ENCODE data around the gene TM7SF2. TPM values are rescaled to one million over a fixed set of nuclear protein-coding genes. Genes with fewer than 3 reads are reported as not detected.

Gene TM7SF2
- total RNA-seq, 3 donors from 2014 or later (not counting 1 experiment from before 2014, with no cell fraction given) = 17.0 to 23.2 (median 18.6) TPM

GRCh38 chr11:65151331-65151899 lies 39.7 kb downstream of the TM7SF2 start:
- H3K4me1 ChIP-seq (ENCODE audit: control insufficient read depth, insufficient read depth, low read length) = no peaks in the 10 kb centered on the region

GRCh38 chr11:65152122-65152521 lies 40.5 kb downstream of the TM7SF2 start:
- H3K4me1 Mint-ChIP-seq = no peaks in the 10 kb centered on the region
- H3K27ac Mint-ChIP-seq = no peak overlapping the region
- H3K36me3 ChIP-seq (ENCODE audit: control insufficient read depth, insufficient read depth, low read length) = no peaks in the 10 kb centered on the region
- H3K27me3 ChIP-seq (ENCODE audit: control insufficient read depth, insufficient read depth, low read length) = no peaks in the 10 kb centered on the region
- H3K4me3 Mint-ChIP-seq = no peak overlapping the region
- no peaks in the 10 kb centered on the region for H3K9me3 Mint-ChIP-seq
- H3K9me3 ChIP-seq (ENCODE audit: control insufficient read depth, insufficient read depth, low read length) = no peaks in the 10 kb centered on the region
- no peaks in the 10 kb centered on the region for H3K4me1 ChIP-seq (ENCODE audit: control insufficient read depth, insufficient read depth, low read length)
- intact Hi-C loops (cut with micrococcal nuclease) = no loop called here
- peaks cover 2 to 7% of the 10 kb centered on the region in 2 donors for H3K27me3 Mint-ChIP-seq (ENCODE audit: low read depth in 2 of 2)
- 57% methylated on average over 2 of the region's 2 CpGs for WGBS (ENCODE audit: insufficient coverage)
- TF ChIP-seq, protein P1, sequence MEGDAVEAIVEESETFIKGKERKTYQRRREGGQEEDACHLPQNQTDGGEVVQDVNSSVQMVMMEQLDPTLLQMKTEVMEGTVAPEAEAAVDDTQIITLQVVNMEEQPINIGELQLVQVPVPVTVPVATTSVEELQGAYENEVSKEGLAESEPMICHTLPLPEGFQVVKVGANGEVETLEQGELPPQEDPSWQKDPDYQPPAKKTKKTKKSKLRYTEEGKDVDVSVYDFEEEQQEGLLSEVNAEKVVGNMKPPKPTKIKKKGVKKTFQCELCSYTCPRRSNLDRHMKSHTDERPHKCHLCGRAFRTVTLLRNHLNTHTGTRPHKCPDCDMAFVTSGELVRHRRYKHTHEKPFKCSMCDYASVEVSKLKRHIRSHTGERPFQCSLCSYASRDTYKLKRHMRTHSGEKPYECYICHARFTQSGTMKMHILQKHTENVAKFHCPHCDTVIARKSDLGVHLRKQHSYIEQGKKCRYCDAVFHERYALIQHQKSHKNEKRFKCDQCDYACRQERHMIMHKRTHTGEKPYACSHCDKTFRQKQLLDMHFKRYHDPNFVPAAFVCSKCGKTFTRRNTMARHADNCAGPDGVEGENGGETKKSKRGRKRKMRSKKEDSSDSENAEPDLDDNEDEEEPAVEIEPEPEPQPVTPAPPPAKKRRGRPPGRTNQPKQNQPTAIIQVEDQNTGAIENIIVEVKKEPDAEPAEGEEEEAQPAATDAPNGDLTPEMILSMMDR (IDR thresholded peaks at IDR 0.05) = no peak
- H3K27ac ChIP-seq (ENCODE audit: low read length) = no peak overlapping the region
- H3K4me3 ChIP-seq (ENCODE audit: low read length) = no peak overlapping the region
- no peaks in the 10 kb centered on the region for H3K36me3 Mint-ChIP-seq
- no peak for ATAC-seq
- no peak for DNase-seq

More at GRCh38 chr11:65151331-65151899, 39.7 kb downstream of the TM7SF2 start:
- intact Hi-C loops (cut with micrococcal nuclease) = no loop called here
- Histone ChIP-seq H3K27me3 (ENCODE audit: control insufficient read depth, insufficient read depth, low read length) (no peaks in the 10 kb centered on the region), H3K4me3 (ENCODE audit: low read length) (no peak overlapping the region), H3K27ac (ENCODE audit: low read length) (no peak overlapping the region), H3K9me3 (ENCODE audit: control insufficient read depth, insufficient read depth, low read length) (no peaks in the 10 kb centered on the region), H3K36me3 (ENCODE audit: control insufficient read depth, insufficient read depth, low read length) (no peaks in the 10 kb centered on the region)
- Mint-ChIP-seq H3K4me1 (no peaks in the 10 kb centered on the region), H3K27ac (no peak overlapping the region), H3K36me3 (no peaks in the 10 kb centered on the region), H3K9me3 (no peaks in the 10 kb centered on the region), H3K27me3 (ENCODE audit: low read depth in 2 of 2) (peaks cover 2 to 7% of the 10 kb centered on the region in 2 donors), H3K4me3 (no peak overlapping the region)
- DNase-seq (no peak), ATAC-seq (no peak)
- TF ChIP-seq, protein P1 (IDR thresholded peaks at IDR 0.05) = no peak
- 51% methylated on average over 3 of the region's 3 CpGs for WGBS (ENCODE audit: insufficient coverage)

GRCh38 chr11:65156256-65156655 lies 44.6 kb downstream of the TM7SF2 start:
- peaks cover 0 to 4% of the 10 kb centered on the region in 2 donors for H3K27me3 Mint-ChIP-seq (ENCODE audit: low read depth in 2 of 2)
- no peaks in the 10 kb centered on the region for H3K9me3 Mint-ChIP-seq
- no peaks in the 10 kb centered on the region for H3K36me3 Mint-ChIP-seq
- H3K27ac ChIP-seq (ENCODE audit: low read length) = no peak overlapping the region
- no peaks in the 10 kb centered on the region for H3K27me3 ChIP-seq (ENCODE audit: control insufficient read depth, insufficient read depth, low read length)
- intact Hi-C loops (cut with micrococcal nuclease) = no loop called here
- ATAC-seq (no peak), DNase-seq (no peak)
- no peaks in the 10 kb centered on the region for H3K36me3 ChIP-seq (ENCODE audit: control insufficient read depth, insufficient read depth, low read length)
- no peak overlapping the region for H3K4me3 Mint-ChIP-seq
- WGBS (ENCODE audit: insufficient coverage) = 82% methylated on average over 2 of the region's 3 CpGs
- H3K27ac Mint-ChIP-seq = no peak overlapping the region
- TF ChIP-seq, protein P1 (IDR thresholded peaks at IDR 0.05) = no peak
- H3K4me1 ChIP-seq (ENCODE audit: control insufficient read depth, insufficient read depth, low read length) = no peaks in the 10 kb centered on the region
- no peaks in the 10 kb centered on the region for H3K9me3 ChIP-seq (ENCODE audit: control insufficient read depth, insufficient read depth, low read length)
- no peak overlapping the region for H3K4me3 ChIP-seq (ENCODE audit: low read length)
- H3K4me1 Mint-ChIP-seq = no peaks in the 10 kb centered on the region

GRCh38 chr11:65156926-65157325 lies 45.3 kb downstream of the TM7SF2 start:
- intact Hi-C loops (cut with micrococcal nuclease) = no loop called here
- DNase-seq = no peak
- Histone ChIP-seq H3K36me3 (ENCODE audit: control insufficient read depth, insufficient read depth, low read length) (no peaks in the 10 kb centered on the region), H3K4me3 (ENCODE audit: low read length) (no peak overlapping the region), H3K27me3 (ENCODE audit: control insufficient read depth, insufficient read depth, low read length) (no peaks in the 10 kb centered on the region), H3K27ac (ENCODE audit: low read length) (no peak overlapping the region), H3K4me1 (ENCODE audit: control insufficient read depth, insufficient read depth, low read length) (no peaks in the 10 kb centered on the region), H3K9me3 (ENCODE audit: control insufficient read depth, insufficient read depth, low read length) (no peaks in the 10 kb centered on the region)
- TF ChIP-seq, protein P1 (IDR thresholded peaks at IDR 0.05) = no peak
- ATAC-seq = no peak
- H3K27me3 Mint-ChIP-seq (ENCODE audit: low read depth in 2 of 2) = peaks cover 0 to 4% of the 10 kb centered on the region in 2 donors
- no peaks in the 10 kb centered on the region for H3K4me1 Mint-ChIP-seq
- whole genome bisulfite sequencing (ENCODE audit: insufficient coverage) = 91% methylated on average over 3 of the region's 3 CpGs
- no peak overlapping the region for H3K27ac Mint-ChIP-seq
- H3K36me3 Mint-ChIP-seq = no peaks in the 10 kb centered on the region
- no peak overlapping the region for H3K4me3 Mint-ChIP-seq
- no peaks in the 10 kb centered on the region for H3K9me3 Mint-ChIP-seq
